KMS-11 (cell line): ENCODE results near the gene FOXRED2.
"Not testable (repeated sequence)": the region's sequence is repeated elsewhere in the genome, so short reads cannot be mapped to it uniquely, and the experiment has no call there.

ENCODE experiments used
- H2AFZ ChIP-seq: fragments of 200-600 bp; sonication (generic); 2 replicates; pipeline ENCODE4 v1.6.1; 2016; ENCODE audit warnings: antibody characterized with exemption, mixed run types, low read depth
- H3K27ac ChIP-seq: fragments of 200-600 bp; sonication (generic); 2 replicates; pipeline ENCODE4 v1.6.1; 2016; ENCODE audit warnings: mild to moderate bottlenecking, mixed run types
- H3K27me3 ChIP-seq: fragments of 200-600 bp; sonication (generic); 2 replicates; pipeline ENCODE4 v1.6.1; 2017; ENCODE audit warnings: mild to moderate bottlenecking, low read depth, mixed run types, moderate library complexity; ENCODE audit not compliant: insufficient read depth
- H3K36me3 ChIP-seq: fragments of 200-600 bp; sonication (generic); 2 replicates; pipeline ENCODE4 v1.6.1; 2017; ENCODE audit warnings: mild to moderate bottlenecking, mixed run types; ENCODE audit not compliant: insufficient read depth
- H3K4me1 ChIP-seq: fragments of 200-600 bp; sonication (generic); 2 replicates; pipeline ENCODE4 v1.6.1; 2016; ENCODE audit warnings: mild to moderate bottlenecking, low read depth, mixed run types; ENCODE audit not compliant: poor library complexity, severe bottlenecking
- H3K4me2 ChIP-seq: fragments of 200-600 bp; sonication (generic); 2 replicates; pipeline ENCODE4 v1.7.0; 2016; ENCODE audit warnings: mild to moderate bottlenecking, mixed run types
- H3K4me3 ChIP-seq: fragments of 200-600 bp; sonication (generic); IDR thresholded peaks from 2 replicates; pipeline ENCODE4 v1.6.1; 2017; ENCODE audit warnings: low read depth, low read length, mixed read lengths; ENCODE audit not compliant: insufficient read depth
- H3K79me2 ChIP-seq: fragments of 200-600 bp; sonication (generic); 2 replicates; pipeline ENCODE4 v1.6.1; 2016; ENCODE audit warnings: low read depth, mixed run types; ENCODE audit not compliant: insufficient read depth
- H3K9ac ChIP-seq: fragments of 200-600 bp; sonication (generic); 2 replicates; pipeline ENCODE4 v1.6.1; 2016; ENCODE audit warnings: mild to moderate bottlenecking, mixed run types
- H4K20me1 ChIP-seq: fragments of 200-600 bp; sonication (generic); 2 replicates; pipeline ENCODE4 v1.6.1; 2016; ENCODE audit warnings: mild to moderate bottlenecking, mixed run types; ENCODE audit not compliant: insufficient read depth
- CTCF ChIP-seq: fragments of 200-600 bp; sonication (generic); conservative IDR thresholded peaks from 2 replicates; pipeline ENCODE4 v1.6.1; 2017; ENCODE audit warnings: low read depth, mild to moderate bottlenecking, antibody characterized with exemption, low read length, moderate library complexity, mixed read lengths

Gene FOXRED2

GRCh38 chr22:36452250-36452977 is 54.4 kb downstream of the FOXRED2 start:
- Histone ChIP-seq H3K4me2 (peak overlapping the region; percentile 81; the same call in 1 of the 2 replicates), H3K36me3 (no peaks in the 10 kb centered on the region), H3K27me3 (no peaks in the 10 kb centered on the region), H3K9ac (0 out of 2 replicates have a peak overlapping the region, but pooled peaks have one; percentile 49), H3K4me1 (peaks cover 66% of the 10 kb centered on the region), H3K4me3 (no peak overlapping the region), H4K20me1 (no peaks in the 10 kb centered on the region), H3K27ac (peak overlapping the region; percentile 76), H3K79me2 (no peaks in the 10 kb centered on the region), H2AFZ (peak overlapping the region; percentile 35)
- TF ChIP-seq CTCF = no peak

GRCh38 chr22:36450923-36451322 is 55.9 kb downstream of the FOXRED2 start:
- Histone ChIP-seq H3K4me1 (peaks cover 67% of the 10 kb centered on the region), H3K27ac (peak overlapping the region; percentile 76), H3K9ac (peak overlapping the region; percentile 49; the same call in 1 of the 2 replicates), H3K4me2 (peak overlapping the region; percentile 81)
- not testable (repeated sequence) for H3K4me3 ChIP-seq, H4K20me1 ChIP-seq, H2AFZ ChIP-seq, H3K36me3 ChIP-seq, H3K27me3 ChIP-seq, H3K79me2 ChIP-seq

GRCh38 chr22:36449596-36450175 is 57.2 kb downstream of the FOXRED2 start:
- Histone ChIP-seq H4K20me1 (no peaks in the 10 kb centered on the region), H3K4me3 (no peak overlapping the region), H3K36me3 (no peaks in the 10 kb centered on the region), H3K27me3 (no peaks in the 10 kb centered on the region), H3K4me2 (no peak overlapping the region), H3K4me1 (peaks cover 65% of the 10 kb centered on the region), H3K27ac (no peak overlapping the region), H3K79me2 (no peaks in the 10 kb centered on the region), H2AFZ (no peak overlapping the region), H3K9ac (no peak overlapping the region)
- no peak for TF ChIP-seq CTCF

- no peaks in the 10 kb centered on the region for H3K27me3 ChIP-seq
- TF ChIP-seq CTCF = no peak
- no peaks in the 10 kb centered on the region for H3K79me2 ChIP-seq
- no peaks in the 10 kb centered on the region for H3K36me3 ChIP-seq
- H4K20me1 ChIP-seq = no peaks in the 10 kb centered on the region
- H2AFZ ChIP-seq = no peak overlapping the region
- no peak overlapping the region for H3K27ac ChIP-seq
- H3K9ac ChIP-seq = no peak overlapping the region
- no peak overlapping the region for H3K4me3 ChIP-seq
- H3K4me1 ChIP-seq = peaks cover 61% of the 10 kb centered on the region
- H3K4me2 ChIP-seq = no peak overlapping the region
Measured at GRCh38 chr22:36447632-36448031, 59.2 kb downstream of the FOXRED2 start.

- Histone ChIP-seq H3K4me2 (no peak overlapping the region), H3K4me1 (peaks cover 42% of the 10 kb centered on the region), H2AFZ (no peak overlapping the region), H3K27ac (no peak overlapping the region), H3K4me3 (no peak overlapping the region), H4K20me1 (no peaks in the 10 kb centered on the region), H3K36me3 (no peaks in the 10 kb centered on the region), H3K27me3 (no peaks in the 10 kb centered on the region), H3K79me2 (no peaks in the 10 kb centered on the region), H3K9ac (no peak overlapping the region)
- TF ChIP-seq CTCF = no peak
Measured at GRCh38 chr22:36445158-36445668, 61.6 kb downstream of the FOXRED2 start.
